ACHN (cell line): ENCODE results near the gene STIM1.
"Not testable (repeated sequence)": the region's sequence is repeated elsewhere in the genome, so short reads cannot be mapped to it uniquely, and the experiment has no call there.

ENCODE experiments used
- DNase-seq: peaks from one replicate; pipeline ENCODE4 v3.0.0-alpha.2; 2015
- in situ Hi-C: cut with HindIII; loops from 2 replicates; pipeline ENCODE4 v1.10.0; 2017; ENCODE audit warnings: low sequenced_read_pairs, low pct_ligation_motif_present, low pct_unique_long_range_greater_than_20kb

STIM1 gene

DNA sequence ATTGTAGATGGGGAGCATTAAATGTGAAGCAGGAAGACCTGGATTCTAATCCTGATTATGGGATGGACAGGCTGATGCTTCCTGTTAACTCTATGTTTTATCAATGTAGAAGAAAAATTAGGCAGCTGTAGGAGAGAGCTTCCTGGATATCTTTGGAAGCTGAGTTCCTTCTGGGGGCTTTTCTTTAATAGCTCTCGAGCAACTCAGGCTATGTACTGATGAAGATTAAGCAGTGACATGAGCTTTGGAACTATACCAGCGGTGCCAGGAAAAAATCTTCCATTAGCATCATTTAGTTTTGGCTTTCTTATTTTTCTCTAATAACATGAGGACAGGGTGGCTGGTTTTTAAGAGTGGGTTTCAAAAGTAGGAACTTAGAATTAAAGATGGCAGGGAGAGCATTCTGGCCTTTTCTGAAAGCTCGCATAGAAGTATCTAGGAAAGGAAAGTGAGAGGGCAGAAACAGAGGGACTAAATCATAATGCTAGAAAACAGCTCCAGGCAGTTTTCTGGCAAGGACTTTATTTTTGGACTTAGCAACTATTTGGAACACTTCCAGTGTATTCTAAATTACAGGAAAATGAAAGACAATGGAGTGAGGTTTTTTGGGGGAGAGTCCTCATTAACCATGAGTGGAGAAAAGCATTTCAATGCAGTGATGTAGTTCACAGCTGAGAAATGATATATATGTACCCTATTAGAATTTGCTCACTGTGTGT, 169.9 kb downstream of the STIM1 start:
- no peak for DNase-seq
- in situ Hi-C loops, result no loop called here

DNA sequence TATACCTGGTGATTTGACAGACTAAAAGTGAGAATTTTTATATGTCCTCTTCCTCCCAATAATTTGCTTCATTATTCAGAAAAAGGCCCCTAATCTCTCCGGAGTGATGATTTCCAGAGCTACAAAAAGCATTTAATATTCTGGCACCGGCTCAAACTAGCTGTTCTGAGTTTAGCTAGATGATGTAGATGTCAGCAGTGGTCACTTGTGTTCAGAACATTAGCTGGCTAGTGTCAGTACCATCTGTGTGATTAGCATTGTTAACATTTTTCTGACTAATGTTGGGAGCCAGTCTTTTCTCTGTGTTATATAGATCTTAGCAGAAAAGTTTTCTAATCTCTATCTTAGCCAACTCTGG, 170.5 kb downstream of the STIM1 start:
- DNase-seq, result no peak
- in situ Hi-C loops, result no loop called here

DNA sequence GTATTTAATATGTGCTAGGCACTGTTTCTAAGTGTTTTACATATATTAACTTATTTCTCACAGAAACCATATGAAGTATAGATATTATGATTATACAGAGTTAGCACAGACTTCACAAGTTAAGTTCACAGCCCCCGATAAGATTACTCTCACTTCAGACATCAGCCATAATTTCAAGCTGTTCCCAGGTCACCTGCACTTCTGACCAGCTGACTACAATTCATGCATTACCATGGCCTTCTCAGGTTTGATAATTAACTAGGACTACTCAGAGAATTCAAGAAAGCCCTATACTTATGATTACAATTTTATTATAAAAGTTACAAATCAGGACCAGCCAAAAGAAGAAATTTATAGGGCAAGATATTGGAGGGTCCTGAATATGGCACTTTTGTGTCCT, 170.9 kb downstream of the STIM1 start:
- in situ Hi-C loops, result no loop called here
- no peak for DNase-seq

DNA sequence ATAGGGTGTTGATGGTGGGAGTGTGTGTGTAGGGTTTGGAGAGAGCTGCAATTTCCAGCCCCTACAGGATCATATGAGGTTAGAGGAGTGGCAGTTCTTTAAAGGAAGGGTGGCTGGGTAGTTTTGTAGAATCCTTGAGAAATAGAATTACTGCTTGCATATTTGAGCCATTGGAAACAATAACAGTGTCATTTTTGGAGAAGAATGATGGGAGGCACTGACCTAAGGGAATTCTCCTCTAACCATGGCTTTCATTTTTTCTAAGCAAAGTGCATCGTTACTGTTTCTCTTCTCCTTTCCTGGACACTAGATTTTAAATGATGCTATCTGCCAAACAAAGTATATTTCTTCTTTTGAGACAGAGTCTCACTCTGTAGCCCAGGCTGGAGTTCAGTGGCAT, 172.3 kb downstream of the STIM1 start:
- DNase-seq, result no peak
- in situ Hi-C loops, result no loop called here

DNA sequence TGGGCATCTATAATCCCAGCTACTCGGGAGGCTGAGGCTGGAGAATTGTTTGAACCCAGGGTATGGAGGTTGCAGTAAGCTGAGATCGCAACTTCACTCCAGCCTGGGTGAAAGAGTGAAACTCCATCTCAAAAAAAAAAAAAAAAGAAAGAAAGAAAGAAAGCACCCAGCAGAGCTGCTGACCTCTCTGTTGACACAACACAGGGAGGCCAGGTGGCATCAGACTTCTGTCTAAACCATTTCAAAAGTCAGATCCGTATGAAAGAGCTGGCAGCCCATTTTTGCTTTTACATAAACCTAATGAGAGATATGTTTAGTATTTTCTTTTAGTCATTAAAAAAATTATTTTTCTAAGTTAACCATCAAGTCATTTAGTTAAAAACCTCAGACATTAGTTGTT, 174.7 kb downstream of the STIM1 start:
- in situ Hi-C loops, result no loop called here
- no peak for DNase-seq

DNA sequence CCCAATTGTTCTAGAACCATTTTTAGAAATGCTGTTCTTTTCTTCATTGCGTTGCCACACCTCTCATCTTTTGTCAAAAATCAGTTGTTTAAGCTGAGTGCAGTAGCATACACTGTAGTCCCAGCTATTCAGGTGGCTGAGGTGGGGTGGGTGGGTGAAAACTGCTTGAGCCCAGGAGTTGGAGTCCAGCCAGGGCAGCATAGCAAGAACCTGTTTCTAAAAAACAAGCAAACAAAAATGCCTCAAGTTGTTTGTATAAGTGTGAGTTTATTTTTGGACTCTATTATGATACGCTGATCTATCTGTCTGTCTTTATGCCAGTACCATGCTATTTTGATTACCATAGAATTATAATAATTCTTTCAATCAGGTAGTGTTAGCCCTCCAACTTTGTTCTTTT, 176.6 kb downstream of the STIM1 start:
- DNase-seq, result no peak
- in situ Hi-C loops, result no loop called here

DNA sequence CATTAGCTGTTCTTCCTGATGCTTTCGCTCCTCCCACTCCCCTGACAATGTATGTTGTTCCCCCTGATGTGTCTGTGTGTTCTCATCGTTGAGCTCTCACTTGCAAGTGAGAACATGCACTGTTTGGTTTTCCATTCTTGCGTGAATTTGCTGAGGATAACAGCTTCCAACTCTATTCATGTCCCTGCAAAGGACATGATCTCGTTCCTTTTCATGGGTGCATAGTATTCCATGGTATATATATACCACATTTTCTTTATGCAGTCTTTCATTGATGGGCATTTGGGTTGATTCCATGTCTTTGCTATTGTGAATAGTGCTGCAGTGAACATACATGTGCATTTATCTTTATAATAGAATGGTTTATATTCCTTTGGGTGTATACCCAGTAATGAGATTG, 180.5 kb downstream of the STIM1 start:
- in situ Hi-C loops, result no loop called here
- DNase-seq, result no peak

DNA sequence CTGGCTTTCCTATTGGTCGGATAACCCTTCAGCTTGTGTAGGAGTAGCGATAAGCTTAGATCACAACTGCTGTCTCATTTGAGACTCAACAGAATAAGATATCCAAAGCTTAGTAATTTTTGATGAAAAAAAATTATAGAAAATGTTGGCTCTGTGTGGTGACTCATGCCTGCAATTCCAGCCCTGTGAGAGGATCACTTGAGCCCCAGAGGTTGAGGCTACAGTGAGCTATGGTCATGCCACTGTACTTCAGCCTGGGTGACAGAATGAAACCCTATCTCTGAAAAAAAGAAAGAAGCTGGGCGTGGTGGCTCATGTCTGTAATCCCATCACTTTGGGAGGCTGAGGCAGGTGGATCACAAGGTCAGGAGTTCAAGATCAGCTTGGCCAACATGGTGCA, 183.5 kb downstream of the STIM1 start:
- DNase-seq, result no peak
- in situ Hi-C loops, result no loop called here

DNA sequence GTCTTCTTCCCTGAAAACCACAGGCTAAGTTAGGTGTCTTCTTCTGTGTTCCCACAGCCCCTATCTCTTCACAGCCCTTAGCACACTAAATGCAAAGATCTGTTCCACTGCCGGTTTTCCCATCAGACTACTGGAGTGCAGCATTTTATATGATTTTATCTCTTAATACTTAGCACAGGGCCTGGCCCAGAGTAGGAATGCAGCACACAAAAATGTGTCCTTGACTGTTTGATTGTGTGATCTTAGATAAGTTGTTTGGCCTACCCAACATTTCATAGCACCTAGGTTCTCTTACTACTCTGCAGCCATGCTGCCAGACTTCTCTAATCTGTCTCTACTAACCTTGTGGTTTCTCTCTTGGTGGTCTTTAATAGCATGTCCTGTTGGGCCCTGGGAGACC, 185.0 kb downstream of the STIM1 start:
- in situ Hi-C loops, result no loop called here
- DNase-seq, result no peak

DNA sequence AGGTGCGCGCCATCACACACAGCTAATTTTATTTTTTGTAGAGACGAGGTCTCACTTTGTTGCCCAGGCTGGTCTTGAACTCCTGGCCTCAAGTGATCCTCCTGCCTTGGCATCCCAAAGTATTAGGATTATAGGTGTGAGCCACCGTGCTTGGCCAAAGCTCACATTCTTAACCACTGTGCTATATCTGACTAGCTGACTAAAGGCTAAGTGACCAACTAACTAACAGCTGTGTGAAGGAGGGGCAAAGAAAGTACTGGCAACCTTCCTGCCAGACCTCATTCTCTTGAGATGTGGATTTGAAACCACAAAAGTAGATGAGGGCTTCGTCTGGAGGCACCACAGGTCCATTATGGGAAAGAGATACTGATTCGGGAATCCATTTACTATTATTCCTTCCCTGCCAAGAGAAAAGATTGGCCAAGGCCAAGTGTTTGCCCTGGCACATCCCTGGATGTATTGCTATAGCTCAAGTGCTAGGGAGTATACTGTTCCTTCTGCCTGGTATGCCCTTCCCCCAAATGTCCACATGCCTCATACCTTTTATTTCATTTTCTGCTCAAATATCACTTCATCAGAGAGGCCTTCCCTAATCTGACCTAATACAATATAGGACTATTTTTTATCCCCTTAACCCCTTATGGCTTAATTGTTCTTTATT, 186.4 kb downstream of the STIM1 start:
- no peak for DNase-seq
- in situ Hi-C loops, result no loop called here

DNA sequence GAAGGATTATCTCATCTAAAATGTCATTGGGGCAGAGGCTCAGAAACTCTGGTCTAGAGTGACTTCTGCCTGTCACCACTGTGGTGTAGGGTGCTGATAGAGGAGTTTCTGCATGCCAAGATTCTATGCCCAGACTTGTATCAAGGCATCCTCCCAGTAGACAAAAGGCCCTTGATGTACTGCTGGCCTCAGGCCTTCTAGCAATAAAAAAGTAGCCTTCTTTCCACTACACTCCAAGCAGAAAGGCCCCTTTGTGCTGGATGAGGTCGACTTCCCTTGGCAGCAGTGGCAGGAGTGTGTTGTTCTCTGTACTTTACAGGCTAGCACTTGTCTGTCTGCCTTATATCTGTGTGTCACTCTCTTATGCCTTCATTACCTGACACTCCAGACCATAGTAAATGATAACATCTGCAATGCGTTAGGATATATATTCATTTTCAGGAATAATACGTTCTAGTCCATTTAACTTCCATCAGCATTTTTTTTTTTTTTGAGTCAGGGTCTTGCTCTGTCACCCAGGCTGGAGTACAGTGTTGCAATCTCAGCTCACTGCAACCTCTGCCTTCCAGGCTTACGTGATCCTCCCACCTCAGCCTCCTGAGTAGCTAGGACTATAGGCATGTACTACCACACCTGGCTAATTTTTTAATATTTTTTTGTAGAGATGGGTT, 189.6 kb downstream of the STIM1 start:
- in situ Hi-C loops, result no loop called here

DNA sequence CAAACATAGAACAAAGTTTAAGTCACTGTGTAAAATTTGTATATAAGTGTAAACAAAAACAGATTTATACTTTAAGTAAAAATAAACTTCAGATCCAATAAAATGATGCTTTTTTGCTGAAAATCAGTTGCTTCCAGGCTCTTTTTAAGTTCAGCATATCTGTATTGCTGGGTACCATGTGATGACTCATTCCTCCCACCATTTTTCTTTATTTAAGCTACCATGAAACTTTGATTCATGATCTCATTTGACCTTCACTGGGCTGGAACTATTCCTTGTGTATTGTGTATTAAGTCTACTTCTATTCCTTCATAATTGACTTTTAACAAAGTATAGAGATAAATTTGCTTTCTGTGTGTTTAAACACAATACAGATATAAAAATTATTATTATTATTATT, 192.9 kb downstream of the STIM1 start:
- in situ Hi-C loops, result no loop called here
- DNase-seq, result no peak

More for the DNA sequence above, 189.6 kb downstream of the STIM1 start:
- no peak for DNase-seq

DNA sequence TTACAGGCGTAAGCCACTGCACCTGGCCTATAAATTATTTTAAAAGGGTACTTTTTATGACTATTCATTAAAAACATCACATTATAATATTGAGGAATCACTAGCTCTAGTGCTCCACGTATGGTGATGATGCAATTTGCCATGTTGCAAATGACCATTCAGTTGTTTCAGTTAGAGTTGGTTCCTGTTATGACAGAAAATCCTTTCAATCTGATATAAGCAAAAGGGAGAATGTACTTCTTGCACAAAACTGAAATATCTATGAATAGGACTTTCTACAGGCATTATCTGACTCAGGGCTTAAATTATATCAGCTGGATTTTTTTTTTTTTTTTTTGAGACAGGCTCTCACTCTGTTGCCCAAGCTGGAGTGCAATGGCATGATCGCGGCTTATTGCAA, 193.5 kb downstream of the STIM1 start:
- in situ Hi-C loops, result no loop called here
- DNase-seq, result no peak

DNA sequence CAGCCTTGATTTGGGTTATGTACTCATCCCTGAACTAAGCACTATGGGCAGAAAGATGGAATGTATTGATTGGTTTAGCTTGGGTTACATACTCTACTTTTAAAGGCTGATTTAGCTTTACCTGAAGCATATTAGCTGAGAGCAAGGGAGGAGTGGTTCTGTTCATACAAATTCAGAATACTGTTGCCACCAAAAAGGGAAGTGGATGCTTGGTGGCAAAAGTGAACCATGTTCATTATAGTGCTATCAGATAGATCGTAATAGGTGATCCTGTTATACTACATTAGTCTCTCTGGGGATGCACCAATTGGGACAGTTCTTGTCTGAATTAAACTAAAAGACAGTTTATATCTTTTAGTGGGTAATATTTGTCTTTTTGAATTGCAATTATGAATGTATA, 194.7 kb downstream of the STIM1 start:
- DNase-seq, result no peak
- in situ Hi-C loops, result loop anchor here (10.0 to 25.0 kb wide), 2 partner anchors 88 to 195 kb away; partner anchors contain the start of gene STIM1

DNA sequence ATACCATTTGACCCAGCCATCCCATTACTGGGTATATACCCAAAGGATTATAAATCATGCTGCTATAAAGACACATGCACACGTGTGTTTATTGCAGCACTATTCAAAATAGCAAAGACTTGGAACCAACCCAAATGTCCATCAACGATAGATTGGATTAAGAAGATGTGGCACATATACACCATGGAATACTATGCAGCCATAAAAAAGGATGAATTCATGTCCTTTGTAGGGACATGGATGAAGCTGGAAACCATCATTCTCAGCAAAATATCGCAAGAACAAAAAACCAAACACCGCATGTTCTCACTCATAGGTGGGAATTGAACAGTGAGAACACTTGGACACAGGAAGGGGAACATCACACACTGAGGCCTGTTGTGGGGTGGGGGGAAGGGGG, 197.7 kb downstream of the STIM1 start:
- DNase-seq, result not testable (repeated sequence)
- in situ Hi-C loops, result loop anchor here (10.0 to 25.0 kb wide), 2 partner anchors 91 to 198 kb away; partner anchors contain the start of gene STIM1

DNA sequence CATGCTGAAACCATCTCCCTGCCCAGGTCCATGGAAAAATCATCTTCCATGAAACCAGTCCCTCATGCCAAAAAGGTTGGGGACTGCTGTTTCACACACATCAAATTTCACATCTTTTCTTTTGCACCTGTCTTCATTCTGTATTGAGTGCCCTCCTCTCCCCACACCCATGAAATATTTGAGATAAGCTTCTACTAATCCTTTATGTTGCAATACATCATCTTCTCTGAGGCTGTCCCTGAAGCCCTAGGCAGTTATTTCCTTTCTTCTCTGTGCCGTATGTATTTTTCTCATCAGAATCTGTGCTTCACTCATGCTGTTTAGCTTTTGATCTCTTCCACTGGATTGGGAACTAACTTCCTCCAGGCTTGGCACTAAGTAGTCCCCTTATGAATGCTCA, 199.2 kb downstream of the STIM1 start:
- in situ Hi-C loops, result loop anchor here (10.0 to 25.0 kb wide), 2 partner anchors 92 to 200 kb away; partner anchors contain the start of gene STIM1
- DNase-seq, result no peak

DNA sequence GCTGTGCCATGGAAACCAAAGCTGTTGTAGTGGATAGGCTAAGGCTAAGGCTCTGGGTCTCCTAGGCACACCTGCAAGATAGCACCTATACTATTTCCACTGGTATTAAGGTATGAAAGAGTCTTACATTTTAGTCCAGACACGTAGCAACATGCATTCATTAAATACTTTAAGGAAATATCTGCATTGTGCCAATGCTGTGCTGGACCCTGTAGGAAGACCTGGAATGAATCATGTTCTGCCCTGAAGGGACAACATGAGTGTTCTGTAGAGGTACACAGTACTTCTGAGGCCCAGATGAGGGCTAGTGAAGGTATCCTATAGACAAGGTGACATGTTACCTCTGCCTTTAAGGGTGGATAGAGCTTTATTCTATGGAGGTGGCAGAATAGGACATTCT, 204.0 kb downstream of the STIM1 start:
- DNase-seq, result no peak
- in situ Hi-C loops, result loop anchor here (10.0 to 25.0 kb wide), 2 partner anchors 97 to 205 kb away; partner anchors contain the start of gene STIM1

DNA sequence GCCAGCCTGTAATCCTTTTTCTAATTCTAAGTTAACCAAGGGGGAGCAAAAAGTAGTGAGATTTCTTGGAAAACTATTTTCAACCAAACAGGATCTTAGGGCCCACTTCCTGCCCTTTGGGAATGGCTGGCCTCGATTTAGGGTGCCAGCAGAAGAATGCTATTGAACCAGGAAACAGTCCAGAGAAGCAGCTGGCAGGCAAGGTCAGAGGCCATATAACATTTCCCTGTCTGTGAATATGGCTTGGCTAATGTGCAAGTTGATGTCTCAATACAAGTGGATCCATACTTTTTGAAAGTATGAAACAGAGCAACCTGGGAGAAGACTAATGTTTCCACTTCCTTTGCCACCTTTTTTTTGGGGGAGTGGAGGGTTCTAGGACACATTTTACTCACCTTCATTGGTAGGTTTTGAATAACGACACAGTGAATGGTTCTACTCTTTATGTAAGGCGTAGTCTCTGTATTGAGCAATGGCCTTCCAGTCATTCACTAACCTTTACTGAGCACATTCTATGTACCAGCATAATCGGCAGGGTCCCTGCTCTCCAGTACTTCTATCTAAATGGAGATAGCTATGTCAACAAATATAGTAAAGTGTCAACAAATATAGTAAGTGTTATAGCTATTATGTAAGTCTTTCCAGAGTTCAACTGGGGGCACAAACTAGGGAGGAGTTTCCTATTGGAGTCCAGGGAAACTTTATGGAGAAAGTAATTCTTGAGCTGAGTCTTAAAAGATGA, 204.9 kb downstream of the STIM1 start:
- in situ Hi-C loops, result loop anchor here (25.0 kb wide), 1 partner anchor 98 kb away; no protein-coding TSS in a partner anchor
- DNase-seq, result no peak

DNA sequence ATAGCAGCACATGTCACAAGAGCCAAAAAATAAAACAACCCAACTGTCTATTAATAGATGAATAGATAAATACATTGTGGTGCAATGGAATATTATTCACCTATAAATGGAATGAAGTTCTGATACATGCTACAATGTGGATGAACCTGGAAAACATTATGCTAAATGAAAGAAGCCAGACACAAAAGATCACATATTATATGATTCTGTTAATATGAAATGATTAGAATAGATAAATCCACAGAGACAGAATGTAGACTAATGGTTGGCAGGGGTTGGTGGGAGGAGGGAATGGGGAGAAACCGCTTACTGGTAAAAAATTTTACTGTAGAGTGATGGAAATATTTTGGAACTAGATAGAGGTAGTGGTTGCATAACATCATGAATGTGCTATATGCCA, 206.2 kb downstream of the STIM1 start:
- DNase-seq, result no peak
- in situ Hi-C loops, result loop anchor here (25.0 kb wide), 1 partner anchor 99 kb away; no protein-coding TSS in a partner anchor
